ENCODE data around the gene FITM1. TPM values are rescaled to one million over a fixed set of nuclear protein-coding genes. Genes with fewer than 3 reads are reported as not detected.

FITM1 gene
- total RNA-seq, 2 donors from 2014 or later = 1.1 TPM; not detected in 1

DNA sequence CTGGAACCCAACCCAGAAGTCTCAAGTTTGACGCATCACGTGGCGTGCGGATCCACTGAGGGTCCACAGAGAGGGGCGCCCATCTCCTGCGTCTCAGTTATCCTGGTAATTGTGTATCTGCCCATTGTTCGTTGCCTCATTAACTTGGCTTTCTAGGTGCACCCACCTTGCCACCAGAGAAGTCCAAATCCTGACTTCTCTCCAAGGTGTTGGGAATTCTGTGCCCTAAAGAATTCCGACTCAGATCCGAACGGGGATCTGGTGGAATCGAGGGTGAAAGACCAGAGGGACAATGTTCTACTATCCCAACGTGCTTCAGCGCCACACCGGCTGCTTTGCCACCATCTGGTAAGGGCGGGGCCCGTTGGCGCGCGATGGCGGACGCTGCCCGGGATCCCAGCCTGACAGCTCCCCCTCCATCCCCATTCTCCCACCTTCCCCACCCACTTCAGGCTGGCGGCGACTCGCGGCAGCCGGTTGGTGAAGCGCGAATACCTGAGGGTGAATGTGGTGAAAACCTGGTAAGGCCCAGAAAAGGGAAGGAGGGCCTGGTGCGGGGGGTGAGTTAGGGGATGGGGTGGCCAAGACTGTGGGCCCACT, 41.9 kb downstream of the FITM1 start:
- Mint-ChIP-seq H3K4me1 (no peaks in the 10 kb centered on the region), H3K27me3 (ENCODE audit: insufficient read depth) (no peaks in the 10 kb centered on the region), H3K36me3 (ENCODE audit: low read depth) (peaks cover 25% of the 10 kb centered on the region), H3K27ac (peak overlapping the region; percentile 67), H3K4me3 (peak overlapping the region; percentile 76), H3K9me3 (no peaks in the 10 kb centered on the region)
- peak overlapping the region; percentile 49 for H3K9ac ChIP-seq (ENCODE audit: extremely low read depth, low read length, poor library complexity, severe bottlenecking)
- H3K9me3 ChIP-seq (ENCODE audit: control insufficient read depth, low read length) = no peaks in the 10 kb centered on the region
- peak overlapping the region; percentile 60 for H3K27ac ChIP-seq (ENCODE audit: low read depth, low read length)
- 78 to 80% methylated on average over 12 to 29 of the region's 30 CpGs for WGBS, 2 experiments (ENCODE audit: insufficient coverage in 1 of 2, insufficient read length in 1 of 2)
- peak; percentile 66 for DNase-seq
- TF ChIP-seq, protein P1, sequence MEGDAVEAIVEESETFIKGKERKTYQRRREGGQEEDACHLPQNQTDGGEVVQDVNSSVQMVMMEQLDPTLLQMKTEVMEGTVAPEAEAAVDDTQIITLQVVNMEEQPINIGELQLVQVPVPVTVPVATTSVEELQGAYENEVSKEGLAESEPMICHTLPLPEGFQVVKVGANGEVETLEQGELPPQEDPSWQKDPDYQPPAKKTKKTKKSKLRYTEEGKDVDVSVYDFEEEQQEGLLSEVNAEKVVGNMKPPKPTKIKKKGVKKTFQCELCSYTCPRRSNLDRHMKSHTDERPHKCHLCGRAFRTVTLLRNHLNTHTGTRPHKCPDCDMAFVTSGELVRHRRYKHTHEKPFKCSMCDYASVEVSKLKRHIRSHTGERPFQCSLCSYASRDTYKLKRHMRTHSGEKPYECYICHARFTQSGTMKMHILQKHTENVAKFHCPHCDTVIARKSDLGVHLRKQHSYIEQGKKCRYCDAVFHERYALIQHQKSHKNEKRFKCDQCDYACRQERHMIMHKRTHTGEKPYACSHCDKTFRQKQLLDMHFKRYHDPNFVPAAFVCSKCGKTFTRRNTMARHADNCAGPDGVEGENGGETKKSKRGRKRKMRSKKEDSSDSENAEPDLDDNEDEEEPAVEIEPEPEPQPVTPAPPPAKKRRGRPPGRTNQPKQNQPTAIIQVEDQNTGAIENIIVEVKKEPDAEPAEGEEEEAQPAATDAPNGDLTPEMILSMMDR (conservative IDR thresholded peaks at IDR 0.05) = no peak
- H3K36me3 ChIP-seq (ENCODE audit: control insufficient read depth, insufficient read depth, low read length) = peaks cover 4% of the 10 kb centered on the region
- H3K27me3 ChIP-seq (ENCODE audit: control insufficient read depth, insufficient read depth, low read length, poor library complexity, severe bottlenecking) = no peaks in the 10 kb centered on the region
- peak overlapping the region; percentile 85 for H3K4me3 ChIP-seq (ENCODE audit: low read length)
- H3K4me1 ChIP-seq (ENCODE audit: control insufficient read depth, insufficient read depth, low read length) = no peaks in the 10 kb centered on the region

GRCh38 chr14:24172871-24173281, 42.4 kb downstream of the FITM1 start:
- H3K9me3 ChIP-seq (ENCODE audit: control insufficient read depth, low read length) = no peaks in the 10 kb centered on the region
- Mint-ChIP-seq H3K4me3 (peak overlapping the region; percentile 76), H3K36me3 (ENCODE audit: low read depth) (peaks cover 29% of the 10 kb centered on the region), H3K4me1 (no peaks in the 10 kb centered on the region), H3K27ac (no peak overlapping the region), H3K9me3 (no peaks in the 10 kb centered on the region), H3K27me3 (ENCODE audit: insufficient read depth) (no peaks in the 10 kb centered on the region)
- no peak for DNase-seq
- no peaks in the 10 kb centered on the region for H3K4me1 ChIP-seq (ENCODE audit: control insufficient read depth, insufficient read depth, low read length)
- peak overlapping the region; percentile 85 for H3K4me3 ChIP-seq (ENCODE audit: low read length)
- TF ChIP-seq, protein P1 (conservative IDR thresholded peaks at IDR 0.05) = no peak
- H3K36me3 ChIP-seq (ENCODE audit: control insufficient read depth, insufficient read depth, low read length) = peaks cover 7% of the 10 kb centered on the region
- H3K27ac ChIP-seq (ENCODE audit: low read depth, low read length) = no peak overlapping the region
- WGBS, 2 experiments (ENCODE audit: insufficient coverage in 1 of 2, insufficient read length in 1 of 2) = 91 to 98% methylated on average over 11 to 20 of the region's 20 CpGs
- no peaks in the 10 kb centered on the region for H3K27me3 ChIP-seq (ENCODE audit: control insufficient read depth, insufficient read depth, low read length, poor library complexity, severe bottlenecking)
- no peak overlapping the region for H3K9ac ChIP-seq (ENCODE audit: extremely low read depth, low read length, poor library complexity, severe bottlenecking)

DNA sequence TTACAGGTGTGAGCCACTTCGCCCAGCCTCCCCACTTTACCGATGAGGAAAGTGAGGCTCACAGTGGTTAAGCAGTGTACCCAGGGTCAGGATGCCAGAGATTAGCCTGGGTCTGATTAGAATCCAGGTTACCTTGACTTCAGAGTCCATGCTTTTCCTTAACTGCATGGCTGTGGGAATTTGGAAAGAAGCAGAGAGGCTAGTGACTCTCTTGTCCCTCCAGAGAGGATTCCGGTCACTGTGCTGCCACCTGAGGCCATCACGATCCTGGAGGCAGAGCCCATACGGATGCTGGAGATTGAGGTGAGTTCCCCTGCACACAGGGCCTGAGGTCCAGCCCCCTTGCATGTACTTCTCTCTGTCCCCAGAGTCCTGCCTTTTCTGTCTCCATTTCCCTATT, 46.1 kb downstream of the FITM1 start:
- Histone ChIP-seq H3K4me1 (ENCODE audit: control insufficient read depth, insufficient read depth, low read length) (no peaks in the 10 kb centered on the region), H3K9me3 (ENCODE audit: control insufficient read depth, low read length) (no peaks in the 10 kb centered on the region), H3K27me3 (ENCODE audit: control insufficient read depth, insufficient read depth, low read length, poor library complexity, severe bottlenecking) (no peaks in the 10 kb centered on the region), H3K36me3 (ENCODE audit: control insufficient read depth, insufficient read depth, low read length) (peaks cover 35% of the 10 kb centered on the region), H3K27ac (ENCODE audit: low read depth, low read length) (no peak overlapping the region), H3K4me3 (ENCODE audit: low read length) (no peak overlapping the region), H3K9ac (ENCODE audit: extremely low read depth, low read length, poor library complexity, severe bottlenecking) (no peak overlapping the region)
- Mint-ChIP-seq H3K4me3 (no peak overlapping the region), H3K36me3 (ENCODE audit: low read depth) (peaks cover 54% of the 10 kb centered on the region), H3K9me3 (no peaks in the 10 kb centered on the region), H3K4me1 (no peaks in the 10 kb centered on the region), H3K27ac (no peak overlapping the region), H3K27me3 (ENCODE audit: insufficient read depth) (no peaks in the 10 kb centered on the region)
- WGBS, 2 experiments (ENCODE audit: insufficient coverage in 1 of 2, insufficient read length in 1 of 2) = 91 to 93% methylated on average over 5 of the region's 5 CpGs
- DNase-seq = no peak
- TF ChIP-seq, protein P1 (conservative IDR thresholded peaks at IDR 0.05) = no peak
